Right renal cortex interstitium (tissue), 3 donors: ENCODE results near the gene CEBPB. TPM values are rescaled to one million over a fixed set of nuclear protein-coding genes. Genes with fewer than 3 reads are reported as not detected.
"Not testable (repeated sequence)": the region's sequence is repeated elsewhere in the genome, so short reads cannot be mapped to it uniquely, and the experiment has no call there.

Experiments used
- DNase-seq, 3 donors: peaks; one replicate each; pipeline ENCODE4 v3.0.0-alpha.2; 2013; ENCODE audit warnings: low read depth in 3 of 3, low spot score in 2 of 3
- polyA plus RNA-seq, 3 donors: library from polyadenylated mRNA; unstranded; fragments of 120-200 nt; gene quantifications; one replicate each; pipeline ENCODE4 v1.2.1, GENCODE V29; 2013; ENCODE audit not compliant: insufficient read length in 3 of 3

The CEBPB gene
- polyA plus RNA-seq, 3 donors = 3.1 to 3.8 (median 3.2) TPM

DNA sequence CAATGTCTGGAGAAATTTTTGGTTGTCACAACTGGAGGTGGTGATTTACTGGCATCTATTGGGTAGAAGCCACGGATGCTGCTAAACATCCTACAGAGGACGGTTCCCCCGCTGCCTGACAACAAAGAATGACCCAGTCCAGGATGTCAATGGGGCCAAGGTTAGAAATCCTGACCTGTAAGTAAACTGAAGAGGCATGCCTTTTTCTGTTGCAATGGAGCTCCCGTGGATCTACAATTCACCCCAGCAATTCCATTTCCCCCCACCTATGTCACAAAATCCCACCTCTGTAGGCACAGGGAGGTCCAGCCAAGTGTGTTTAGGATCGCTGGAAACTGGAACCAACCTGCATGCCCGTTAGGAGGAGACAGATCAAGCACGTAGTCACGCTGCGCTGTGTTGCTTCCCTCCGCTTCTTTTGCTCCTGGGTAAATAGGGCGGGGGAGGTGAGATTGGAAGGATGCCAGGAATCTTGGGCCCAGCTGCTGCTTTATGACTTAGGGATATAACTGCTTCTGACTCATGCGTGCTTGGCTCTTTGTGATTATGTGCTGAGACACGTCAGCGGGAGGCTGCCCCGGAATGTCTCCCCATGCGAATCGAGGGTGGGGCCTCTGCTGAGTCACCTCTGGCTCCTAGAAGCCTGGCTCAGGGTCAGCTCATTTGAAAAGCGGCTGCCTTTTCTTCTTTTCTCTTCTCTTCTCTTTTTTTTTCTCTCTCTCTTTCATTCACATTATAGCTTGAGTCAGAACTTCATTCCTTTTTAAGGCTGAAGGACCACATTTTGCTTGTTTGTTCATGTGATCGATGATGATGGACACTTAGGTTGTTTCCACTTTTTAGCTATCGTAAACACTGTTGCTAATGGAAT lies 24.7 kb upstream of the CEBPB start:
- DNase-seq = peak; percentile 94 to 97 (median 97)

DNA sequence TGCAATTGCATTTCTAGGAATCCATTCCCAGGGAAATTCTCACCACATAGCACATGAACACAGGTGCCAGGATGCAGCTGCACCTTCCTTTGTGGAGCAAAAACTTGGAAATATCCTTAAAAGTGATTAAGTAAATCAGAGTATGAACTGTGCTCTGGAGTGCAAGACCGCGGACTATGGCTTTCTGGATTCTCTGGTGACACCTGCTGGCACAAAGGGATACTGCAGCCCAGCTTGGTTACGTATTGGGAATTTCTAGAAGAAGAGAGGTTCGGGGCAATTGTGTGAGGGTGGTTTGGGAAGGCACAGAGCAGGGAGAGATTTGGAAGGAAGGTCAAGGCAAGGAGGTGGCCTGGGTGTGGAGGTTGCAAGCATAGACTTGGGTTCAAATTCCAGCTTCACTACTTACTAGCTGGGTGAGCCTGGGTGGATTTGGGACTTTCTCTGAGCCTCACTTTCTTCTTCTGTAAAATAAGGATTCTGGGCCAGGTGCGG lies 21.3 kb upstream of the CEBPB start:
- DNase-seq = no peak

DNA sequence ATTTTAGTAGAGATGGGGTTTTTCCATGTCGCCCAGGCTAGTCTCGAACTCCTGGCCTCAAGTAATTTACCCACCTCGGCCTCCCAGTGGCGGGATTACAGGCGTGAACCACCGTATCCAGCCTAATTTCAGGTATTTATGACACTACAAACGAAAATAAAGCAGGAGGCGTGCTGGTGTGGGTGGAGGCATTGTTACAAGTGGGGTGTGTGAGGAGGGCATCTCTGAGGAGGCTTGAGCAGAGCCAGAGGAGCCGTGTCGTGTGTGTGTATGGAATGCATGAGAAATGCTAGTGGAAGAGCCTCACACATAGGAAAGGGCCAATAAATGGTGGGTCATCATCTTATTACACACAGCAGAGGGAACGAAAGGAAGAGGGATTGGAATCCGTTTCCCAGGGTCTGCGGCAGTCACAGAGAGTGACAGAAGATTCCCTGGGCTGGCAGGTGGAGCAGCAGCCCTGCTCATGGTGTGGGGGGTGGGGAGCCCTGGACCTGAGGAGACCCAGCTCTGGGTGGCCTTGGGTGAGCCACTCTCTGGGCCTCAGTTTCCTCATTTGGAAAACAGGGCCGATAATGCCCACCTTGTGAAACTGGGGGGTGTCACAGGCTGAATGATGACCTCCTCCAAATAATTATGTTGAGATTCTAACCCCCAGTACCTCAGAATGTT lies 19.9 kb upstream of the CEBPB start:
- DNase-seq = no peak

DNA sequence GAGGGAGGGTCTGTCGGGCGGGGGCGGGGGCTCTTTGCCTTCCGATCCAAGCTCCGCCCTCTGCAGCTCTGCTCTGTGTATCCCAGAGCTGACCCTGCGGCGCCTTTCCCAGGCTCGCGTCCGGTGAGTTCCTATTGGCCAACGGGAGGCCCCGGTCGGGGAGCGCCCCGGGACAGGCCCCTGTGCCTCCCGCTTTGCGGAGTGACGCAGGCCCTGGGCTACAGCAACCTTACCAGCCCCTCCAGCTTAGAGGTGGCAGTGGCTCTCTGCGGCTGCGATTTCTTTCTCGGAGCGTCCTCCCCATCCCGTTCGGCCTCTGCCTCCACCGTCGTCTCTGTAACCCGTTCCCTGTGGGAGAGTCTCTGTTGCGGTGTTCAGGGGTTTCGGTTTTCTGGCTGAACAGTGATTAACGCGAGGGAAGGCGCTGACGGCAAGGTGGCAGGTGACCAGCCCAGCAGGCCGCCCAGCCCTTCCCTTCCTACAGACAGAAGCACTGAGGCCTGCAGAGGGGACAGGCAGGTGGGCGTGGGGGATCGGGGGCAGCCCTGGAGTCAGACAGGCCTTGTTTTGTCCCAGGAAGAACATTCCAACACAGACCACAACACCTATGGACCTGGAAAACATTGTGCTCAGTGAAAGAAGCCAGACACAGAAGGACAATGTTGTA lies 18.1 kb upstream of the CEBPB start:
- no peak for DNase-seq

DNA sequence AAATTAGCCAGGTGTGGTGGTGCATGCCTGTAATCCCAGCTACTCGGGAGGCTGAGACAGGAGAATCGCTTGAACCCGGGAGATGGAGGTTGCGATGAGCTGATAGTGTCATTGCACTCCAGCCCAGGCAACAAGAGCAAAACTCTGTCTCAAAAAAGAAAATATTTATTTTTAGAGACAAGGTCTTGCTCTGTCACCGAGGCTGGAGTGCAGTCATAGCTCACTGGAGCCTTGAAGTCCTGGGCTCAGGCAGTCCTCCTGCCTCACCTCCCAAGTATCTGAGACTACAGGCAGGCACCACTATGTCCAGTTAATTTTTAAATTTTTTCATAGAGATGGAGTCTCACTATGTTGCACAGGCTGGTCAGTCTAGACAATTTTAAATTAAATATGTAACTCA lies 16.2 kb upstream of the CEBPB start:
- no peak for DNase-seq

DNA sequence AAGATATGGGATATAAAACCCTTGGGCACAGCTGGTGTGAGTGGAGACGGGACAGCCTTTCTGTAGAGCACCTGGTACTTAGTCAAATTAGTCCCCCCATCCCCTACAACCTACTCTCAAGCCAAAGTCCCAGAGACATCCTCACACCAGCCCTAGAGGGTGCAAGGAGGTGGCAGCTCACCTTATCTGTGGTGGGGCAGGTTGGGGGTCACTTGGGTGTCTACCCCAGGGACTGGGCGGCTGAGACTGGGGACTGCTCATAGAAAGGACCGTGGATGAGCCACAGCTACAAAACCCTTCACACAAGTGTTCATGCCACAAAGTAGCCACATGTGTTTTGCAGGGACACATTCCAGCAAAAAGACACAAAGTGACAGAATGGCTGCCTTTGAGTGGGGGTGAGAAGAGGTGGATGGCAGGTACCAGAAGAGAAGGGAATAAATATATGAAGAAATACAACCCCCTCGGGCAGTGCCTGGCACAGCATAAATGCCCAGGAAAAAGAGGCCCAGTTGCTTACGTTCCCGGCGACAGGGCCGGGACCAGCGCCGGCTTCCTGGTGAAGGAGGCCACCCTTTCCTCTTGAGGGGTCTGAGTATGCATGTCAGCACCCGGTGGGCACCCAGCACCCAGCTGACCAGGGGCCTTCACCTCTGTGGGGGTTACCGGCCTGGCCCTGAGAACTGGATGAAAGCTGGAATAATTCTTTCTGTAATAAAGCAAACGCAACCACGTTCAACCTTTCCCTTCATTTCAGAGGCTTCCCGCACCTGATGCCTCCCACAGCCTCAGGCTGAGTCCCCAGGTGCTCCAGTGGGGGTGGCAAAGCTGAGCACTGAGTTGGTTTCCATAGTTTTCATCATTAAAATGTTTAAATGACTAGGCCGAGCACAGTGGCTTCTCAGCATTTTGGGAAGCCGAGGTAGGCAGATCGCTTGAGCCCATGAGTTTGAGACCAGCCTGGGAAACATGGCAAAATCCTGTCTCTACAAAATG lies 14.4 kb upstream of the CEBPB start:
- no peak for DNase-seq

DNA sequence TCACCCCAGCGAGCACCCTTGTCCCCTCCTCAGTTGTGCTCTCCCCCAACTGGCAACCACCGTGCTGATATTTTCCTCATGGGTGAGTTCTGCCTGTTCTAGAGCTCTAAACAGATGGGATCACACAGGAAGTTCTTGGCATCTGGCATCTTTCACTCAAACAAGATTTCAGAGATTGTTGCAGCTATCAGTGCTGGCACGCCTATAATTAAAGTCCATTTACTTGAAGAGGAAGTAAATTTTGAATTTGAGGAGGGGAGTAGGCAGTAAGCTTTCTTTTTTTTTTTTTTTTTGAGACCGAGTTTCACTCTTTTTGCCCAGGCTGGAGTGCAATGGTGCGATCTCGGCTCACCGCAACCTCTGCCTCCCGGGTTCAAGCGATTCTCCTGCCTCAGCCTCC lies 12.0 kb upstream of the CEBPB start:
- DNase-seq = not testable (repeated sequence)

DNA sequence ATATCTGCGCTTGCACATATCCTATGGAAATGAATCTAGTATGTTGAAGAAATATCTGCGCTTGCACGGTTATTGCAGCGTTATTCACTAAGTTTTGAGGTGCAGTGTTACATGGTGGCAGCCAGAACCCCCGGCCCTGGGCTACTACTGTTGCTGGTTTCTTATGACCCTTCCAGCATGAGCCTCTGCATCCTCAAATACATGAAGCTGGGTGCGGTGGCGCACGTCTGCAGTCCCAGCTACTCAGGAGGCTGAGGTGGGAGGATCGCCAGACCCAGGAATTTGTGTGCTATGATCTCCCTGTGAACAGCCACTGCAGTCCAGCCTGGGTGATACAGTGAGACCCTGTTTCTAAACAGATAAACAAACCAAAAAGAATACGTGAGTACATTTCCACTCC lies 9.3 kb upstream of the CEBPB start:
- no peak for DNase-seq

DNA sequence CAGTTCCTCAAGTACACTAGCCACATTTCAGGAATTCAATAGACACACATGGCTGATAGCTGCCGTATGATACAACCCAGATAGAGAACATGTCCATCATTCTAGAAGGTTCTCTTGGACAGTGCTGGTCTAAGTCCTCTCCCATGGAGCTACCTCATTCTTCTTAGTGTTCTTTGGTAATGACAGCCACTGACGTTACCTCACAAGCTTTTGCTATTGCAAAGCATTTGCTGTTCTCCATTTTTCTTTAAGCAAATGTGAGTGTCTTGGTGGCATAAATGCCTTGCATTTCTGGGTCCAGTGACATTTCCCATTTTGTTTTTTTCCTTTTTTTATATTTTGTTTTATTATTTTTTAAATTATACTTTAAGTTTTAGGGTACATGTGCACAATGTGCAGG lies 8.3 kb upstream of the CEBPB start:
- DNase-seq = no peak

DNA sequence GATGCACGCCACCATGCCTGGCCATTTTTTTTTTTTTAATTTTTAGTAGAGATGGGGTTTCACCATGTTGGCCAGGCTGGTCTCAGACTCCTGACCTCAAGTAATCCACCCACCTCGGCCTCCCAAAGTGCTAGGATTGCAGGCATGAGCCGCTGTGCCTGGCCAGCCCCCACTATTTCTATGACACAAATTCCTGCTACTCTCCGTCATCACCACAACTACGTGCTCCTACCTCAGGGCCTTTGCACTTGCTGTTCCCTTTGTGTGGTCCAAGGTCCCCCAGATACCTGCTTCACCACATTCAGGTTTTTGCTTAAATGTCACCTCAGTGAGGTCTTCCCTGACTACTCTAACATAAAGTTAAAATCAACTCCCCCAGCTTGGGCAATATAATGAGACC lies 5.2 kb upstream of the CEBPB start:
- no peak for DNase-seq

DNA sequence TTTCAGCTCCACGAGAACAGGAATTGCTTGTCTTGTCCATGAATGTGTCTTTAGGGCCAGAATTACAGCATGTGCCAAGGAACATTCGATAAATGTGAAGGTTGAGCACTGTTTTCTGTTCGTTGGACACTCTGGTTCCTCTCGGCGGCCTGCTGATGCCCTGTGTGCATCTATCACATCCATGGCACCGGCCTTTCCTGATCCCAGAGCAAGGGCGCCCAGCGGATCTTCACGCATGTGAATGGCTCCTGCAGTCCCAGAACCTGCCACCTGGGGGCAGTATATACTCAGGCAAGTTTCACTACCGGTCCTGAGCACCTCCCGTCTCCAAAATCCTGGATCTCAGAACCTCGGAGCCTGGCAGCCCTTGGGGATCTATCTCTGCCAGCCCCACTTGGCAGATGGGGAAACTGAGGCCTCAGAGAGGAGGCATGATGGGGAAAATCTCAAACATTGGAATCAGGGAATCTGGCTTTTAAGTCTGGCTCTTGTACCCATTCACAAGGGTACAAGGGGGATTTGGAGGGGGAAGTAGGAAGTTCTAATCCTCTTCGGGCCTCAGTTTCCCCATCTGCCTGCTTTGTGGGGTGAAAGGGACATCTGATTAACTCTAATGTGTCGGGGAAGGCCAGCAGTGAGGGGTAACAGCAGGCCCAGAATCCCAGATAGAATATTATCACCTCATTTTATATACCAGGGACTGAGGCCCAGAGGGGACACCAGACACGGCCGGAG lies 4.3 kb upstream of the CEBPB start:
- peak in 1 of 3 donors; percentile 71 for DNase-seq

DNA sequence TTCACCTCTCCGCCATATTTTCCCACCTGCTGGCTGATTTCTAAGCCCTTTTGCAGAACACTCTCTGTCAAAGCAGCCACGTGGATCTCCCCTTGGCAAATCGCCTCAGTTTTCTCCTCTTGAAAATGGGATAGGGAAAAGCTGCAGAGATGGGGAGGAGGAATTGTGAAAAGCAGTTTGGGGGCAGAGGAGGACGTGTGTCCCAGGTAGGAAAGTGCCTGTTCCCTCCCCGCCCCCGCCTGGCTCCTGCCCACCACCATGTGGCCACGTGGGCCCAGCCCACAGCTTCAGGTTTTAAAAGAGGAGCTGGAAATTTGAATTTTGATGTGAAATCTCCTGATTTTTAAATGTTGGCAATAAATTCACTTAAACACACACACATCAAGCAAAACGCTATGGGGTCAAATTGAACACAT lies 3.6 kb upstream of the CEBPB start:
- no peak for DNase-seq

DNA sequence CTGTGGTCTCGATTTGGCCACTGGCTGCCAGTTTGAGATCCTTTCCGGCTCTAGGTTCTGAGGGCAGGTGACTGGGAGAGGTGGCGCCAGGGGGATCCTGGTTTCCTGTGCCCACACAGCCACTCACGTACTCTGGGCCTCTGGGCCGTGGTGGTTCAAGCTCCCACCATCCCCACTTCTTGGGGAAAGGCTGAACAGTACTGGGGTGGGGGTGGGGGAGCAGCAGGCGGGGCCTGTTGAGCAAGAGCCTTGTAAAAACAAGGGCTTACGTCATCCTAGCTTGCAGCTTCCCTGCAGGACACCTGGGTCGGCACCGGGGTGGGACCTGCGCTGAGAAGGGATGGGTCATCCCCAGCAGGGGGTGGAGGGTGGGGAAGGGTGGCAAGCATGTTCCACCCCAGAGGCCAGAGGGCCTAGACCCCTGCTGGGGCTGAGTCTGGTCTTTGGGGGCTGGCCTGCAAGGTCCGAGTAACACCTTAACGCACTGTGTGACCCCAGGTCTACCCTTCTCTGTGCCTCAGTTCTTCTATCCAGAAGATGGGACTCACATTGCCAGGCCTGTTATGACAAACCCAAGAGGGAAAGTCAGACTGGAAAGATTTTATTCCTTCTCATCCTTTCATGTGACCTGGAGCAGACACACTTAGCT lies 3.1 kb upstream of the CEBPB start:
- DNase-seq = no peak

DNA sequence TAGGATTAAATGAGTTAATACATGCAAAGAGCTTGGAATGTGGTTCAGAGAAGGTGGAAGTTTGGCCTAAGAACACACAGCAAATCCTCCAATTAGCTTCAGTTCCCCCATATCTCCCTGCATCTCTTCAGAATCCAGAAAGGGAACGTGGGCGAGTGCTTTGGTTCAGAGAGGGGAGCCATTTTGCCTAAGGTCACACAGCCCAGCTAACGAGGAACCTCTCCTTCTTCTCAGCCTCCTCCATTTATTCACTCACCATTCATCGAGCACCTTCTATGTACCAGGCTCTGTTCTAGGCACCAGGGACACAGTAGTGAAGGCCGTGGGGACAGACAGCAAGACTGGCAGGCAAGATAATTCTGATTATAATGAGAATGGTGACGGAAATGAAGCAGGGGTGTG lies 2.3 kb upstream of the CEBPB start:
- DNase-seq = no peak

DNA sequence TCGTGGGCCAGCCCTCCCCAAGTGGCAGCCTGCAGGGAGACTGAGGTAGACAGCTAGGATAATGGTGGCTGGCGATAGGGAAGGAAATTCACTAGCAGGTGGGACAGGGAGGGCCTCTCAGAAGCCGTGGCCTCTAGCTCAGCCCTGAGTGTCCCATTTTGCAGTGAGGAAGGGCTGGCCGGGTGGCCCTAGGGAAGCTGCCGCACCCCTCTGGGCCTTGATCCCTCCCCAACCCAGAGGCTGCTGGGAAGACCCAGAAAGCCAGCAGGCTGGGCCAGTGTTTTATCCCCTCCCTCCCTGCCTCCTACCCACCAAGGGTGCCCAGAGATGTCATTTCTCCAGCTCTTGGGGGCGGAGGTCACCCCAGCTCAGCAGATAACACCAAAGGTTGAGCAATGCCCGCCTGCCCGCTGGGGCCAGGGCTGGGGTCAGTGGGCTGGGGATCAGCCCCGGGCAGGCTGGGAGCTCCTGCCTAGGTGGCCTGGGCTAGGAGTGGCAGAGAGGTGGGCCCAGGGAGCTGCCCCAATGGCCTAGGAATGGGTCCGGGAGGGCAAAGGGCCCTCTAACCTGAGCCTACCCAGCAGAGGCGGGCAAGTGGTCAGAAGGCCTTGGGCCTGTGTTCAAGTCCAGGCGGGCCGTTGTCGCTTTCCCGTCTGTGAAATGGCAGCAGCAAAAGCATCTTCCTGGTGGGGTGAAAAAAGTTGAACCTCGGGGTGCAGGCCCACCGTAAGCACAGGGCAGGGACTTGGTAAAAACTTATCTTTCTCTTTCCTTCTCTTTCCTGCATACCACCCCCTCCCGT lies 1.6 kb upstream of the CEBPB start:
- DNase-seq = no peak

DNA sequence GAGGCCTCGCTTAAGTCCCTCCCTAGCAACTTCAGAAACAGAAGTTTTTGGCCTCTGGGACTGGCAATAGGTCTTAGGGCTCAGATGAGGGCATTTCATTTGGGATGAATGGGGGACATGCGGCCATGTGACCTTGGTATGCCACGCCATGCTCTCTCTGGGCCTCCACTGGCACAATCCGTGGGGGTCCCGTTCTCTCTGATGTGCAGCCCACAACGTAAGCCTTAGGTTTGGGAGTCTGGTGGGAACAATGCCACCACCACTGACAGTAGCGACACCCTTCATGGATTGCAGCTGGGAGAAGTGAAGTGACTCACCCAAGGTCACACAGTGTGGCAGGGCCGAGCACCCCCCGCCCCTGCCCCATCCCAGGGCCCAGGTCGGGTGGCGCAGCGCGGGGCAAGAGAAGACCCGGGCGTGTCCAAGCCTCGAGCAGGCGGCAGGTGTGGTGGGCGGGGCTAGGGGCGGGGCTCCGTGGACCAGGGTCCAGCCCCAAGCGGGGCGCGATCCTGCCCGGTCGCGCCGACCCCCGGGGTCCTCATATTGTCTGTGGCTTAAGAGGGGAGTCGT lies 864 bp upstream of the CEBPB start:
- no peak for DNase-seq

DNA sequence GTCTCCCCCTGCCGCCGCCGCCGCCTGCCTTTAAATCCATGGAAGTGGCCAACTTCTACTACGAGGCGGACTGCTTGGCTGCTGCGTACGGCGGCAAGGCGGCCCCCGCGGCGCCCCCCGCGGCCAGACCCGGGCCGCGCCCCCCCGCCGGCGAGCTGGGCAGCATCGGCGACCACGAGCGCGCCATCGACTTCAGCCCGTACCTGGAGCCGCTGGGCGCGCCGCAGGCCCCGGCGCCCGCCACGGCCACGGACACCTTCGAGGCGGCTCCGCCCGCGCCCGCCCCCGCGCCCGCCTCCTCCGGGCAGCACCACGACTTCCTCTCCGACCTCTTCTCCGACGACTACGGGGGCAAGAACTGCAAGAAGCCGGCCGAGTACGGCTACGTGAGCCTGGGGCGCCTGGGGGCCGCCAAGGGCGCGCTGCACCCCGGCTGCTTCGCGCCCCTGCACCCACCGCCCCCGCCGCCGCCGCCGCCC lies 474 bp downstream of the CEBPB start:
- DNase-seq = no peak
